Measurements from ENCODE around the gene XIRP1.

DNA sequence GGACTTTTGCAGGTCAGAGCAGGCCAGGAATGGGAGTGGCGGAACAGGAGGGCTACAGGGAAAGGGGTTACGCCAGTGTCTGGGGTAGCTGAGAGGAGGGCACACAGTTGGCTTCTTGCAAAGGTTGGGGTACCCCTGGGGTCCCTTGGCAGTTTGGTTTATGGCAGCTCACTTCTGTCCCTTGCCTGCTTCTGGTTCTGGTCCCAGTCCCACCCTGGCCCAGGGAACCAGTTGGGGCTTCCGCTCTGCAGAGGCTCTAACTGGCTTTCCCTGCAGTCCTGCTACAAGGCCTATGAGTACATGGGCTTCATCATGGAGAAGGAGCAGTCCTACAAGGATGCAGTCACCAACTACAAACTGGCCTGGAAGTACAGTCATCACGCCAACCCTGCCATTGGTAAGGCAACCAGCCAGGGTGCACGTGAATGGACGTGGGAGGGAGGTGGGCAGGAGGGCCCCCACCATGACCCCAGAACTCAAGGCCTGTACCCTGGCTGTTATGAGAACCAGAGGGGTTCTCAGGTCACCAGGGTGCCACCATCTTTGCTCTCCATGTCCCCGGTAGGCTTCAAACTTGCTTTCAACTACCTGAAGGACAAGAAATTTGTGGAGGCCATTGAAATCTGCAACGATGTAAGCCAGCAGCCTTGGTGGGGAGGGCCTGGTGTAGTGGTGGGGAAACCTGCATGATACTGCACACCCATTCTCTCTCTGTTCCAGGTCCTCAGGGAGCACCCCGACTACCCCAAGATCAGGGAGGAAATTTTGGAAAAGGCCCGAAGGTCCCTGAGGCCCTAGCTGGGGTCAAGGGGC is 54.2 kb downstream of the XIRP1 start:
- TF ChIP-seq, protein P1, sequence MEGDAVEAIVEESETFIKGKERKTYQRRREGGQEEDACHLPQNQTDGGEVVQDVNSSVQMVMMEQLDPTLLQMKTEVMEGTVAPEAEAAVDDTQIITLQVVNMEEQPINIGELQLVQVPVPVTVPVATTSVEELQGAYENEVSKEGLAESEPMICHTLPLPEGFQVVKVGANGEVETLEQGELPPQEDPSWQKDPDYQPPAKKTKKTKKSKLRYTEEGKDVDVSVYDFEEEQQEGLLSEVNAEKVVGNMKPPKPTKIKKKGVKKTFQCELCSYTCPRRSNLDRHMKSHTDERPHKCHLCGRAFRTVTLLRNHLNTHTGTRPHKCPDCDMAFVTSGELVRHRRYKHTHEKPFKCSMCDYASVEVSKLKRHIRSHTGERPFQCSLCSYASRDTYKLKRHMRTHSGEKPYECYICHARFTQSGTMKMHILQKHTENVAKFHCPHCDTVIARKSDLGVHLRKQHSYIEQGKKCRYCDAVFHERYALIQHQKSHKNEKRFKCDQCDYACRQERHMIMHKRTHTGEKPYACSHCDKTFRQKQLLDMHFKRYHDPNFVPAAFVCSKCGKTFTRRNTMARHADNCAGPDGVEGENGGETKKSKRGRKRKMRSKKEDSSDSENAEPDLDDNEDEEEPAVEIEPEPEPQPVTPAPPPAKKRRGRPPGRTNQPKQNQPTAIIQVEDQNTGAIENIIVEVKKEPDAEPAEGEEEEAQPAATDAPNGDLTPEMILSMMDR (IDR thresholded peaks at IDR 0.05): no peak
- TF ChIP-seq EZH2 (IDR thresholded peaks at IDR 0.05; ENCODE audit: borderline replicate concordance, insufficient read depth, low read depth, low read length, poor library complexity, severe bottlenecking): no peak
